Right ventricle myocardium inferior (tissue), 1 donor: ENCODE results near the gene KIF24. TPM values are rescaled to one million over a fixed set of nuclear protein-coding genes. Genes with fewer than 3 reads are reported as not detected.
"Not testable (repeated sequence)": the region's sequence is repeated elsewhere in the genome, so short reads cannot be mapped to it uniquely, and the experiment has no call there.

Experiments used
- ATAC-seq: fragments of 200-7000 bp; cut with Tn5 transposase; one replicate; pipeline ENCODE4 v1.9.1; 2020; ENCODE audit warnings: mild to moderate bottlenecking, moderate library complexity
- DNase-seq: peaks from one replicate; pipeline ENCODE4 v3.0.0; 2021; ENCODE audit errors: missing footprints
- intact Hi-C: fragments of 100-400 bp; cut with DNase I; formaldehyde crosslinking; loops from one replicate; pipeline ENCODE4 v1.11.0; 2022
- total RNA-seq: library from RNA; stranded (reverse); fragmentation: NEBNext Ultra II Directional; extraction: Animal tissue kit (Norgen Biotek cat#: 25700); gene quantifications from one replicate; pipeline ENCODE4 v1.2.1, GENCODE V29; 2021
- donor health status: DM: no; HTN: yes; CAD: no; lungs with severe emphysema.

The KIF24 gene
- total RNA-seq, 1 donor from 2014 or later = 0.78 TPM

DNA sequence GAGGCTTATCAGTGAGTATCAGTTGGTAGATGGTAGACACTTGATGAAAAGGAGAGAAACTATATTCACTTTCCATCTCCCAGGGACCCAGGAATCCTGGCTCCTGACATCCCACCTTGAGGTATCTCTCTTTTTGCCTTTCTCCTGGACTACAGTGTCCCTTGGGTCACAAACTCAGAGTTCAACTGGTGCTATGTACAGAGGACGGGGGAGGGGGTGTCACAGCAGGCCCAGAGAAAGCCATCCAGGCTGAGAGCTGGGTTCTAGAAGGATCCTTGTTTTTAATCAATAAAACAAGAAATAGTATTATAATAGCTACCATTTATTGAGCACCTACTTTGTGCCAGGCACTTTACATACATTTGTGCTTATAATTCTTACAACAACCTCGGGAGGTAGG lies 37.3 kb upstream of the KIF24 start:
- intact Hi-C loops = no loop called here
- no peak for ATAC-seq
- DNase-seq = no peak

DNA sequence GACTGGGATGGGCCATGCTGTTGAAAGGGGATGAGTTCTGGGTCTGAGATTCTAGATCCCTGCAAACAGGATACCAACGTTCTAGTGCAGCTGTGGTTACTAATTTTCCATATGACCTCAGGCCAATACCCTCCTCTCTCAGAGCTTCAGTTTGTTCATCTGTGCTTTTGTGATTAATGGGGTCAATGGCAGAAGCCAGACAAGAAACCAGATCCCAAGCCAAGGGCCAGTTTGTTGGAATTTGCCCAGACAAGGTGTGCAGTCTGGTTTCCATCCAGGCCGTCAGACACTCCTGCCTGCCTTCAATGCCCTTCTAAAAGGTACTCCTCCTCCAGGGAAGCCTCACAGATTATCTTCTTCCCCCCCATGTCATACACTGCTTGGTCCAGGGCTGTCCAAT lies 36.2 kb upstream of the KIF24 start:
- intact Hi-C loops = no loop called here
- ATAC-seq = no peak

DNA sequence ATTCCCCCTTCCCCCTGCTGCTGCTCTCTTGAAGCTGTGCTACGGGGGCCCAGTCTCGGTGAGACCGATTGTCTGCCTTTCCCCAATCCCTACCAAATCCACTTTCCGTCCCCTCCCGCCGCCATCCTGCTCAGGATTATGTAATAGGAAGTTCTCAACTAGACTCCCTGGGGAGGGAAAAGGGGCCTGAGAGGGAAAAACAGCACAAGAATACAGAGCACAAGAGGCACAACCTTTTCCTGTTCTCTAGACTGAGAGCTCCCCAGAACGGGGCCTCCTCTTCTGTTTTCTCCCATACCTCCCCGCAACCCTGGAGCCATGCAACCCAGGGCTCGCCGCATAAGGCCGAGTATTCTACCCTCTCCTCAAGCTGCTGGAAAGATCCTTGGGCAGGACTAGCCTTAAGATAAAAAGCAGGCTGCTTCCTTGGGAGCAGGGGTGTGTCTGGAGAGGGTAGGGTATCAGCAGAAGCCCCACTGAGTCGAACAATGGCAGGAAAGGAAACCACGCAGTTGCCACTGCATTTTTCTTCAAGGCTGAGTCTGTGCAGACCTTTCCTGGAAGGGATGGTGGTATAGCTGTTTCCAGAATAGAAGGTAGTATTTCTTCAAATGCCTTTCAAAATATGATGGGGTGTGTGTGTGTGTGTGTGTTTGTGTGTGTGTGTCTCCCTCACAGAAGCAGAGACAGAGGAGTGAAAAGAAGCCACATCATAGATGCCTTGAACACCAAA lies 34.7 kb upstream of the KIF24 start:
- intact Hi-C loops = no loop called here
- peak; percentile 84 for ATAC-seq

More for the DNA sequence above, 36.2 kb upstream of the KIF24 start:
- DNase-seq = no peak

DNA sequence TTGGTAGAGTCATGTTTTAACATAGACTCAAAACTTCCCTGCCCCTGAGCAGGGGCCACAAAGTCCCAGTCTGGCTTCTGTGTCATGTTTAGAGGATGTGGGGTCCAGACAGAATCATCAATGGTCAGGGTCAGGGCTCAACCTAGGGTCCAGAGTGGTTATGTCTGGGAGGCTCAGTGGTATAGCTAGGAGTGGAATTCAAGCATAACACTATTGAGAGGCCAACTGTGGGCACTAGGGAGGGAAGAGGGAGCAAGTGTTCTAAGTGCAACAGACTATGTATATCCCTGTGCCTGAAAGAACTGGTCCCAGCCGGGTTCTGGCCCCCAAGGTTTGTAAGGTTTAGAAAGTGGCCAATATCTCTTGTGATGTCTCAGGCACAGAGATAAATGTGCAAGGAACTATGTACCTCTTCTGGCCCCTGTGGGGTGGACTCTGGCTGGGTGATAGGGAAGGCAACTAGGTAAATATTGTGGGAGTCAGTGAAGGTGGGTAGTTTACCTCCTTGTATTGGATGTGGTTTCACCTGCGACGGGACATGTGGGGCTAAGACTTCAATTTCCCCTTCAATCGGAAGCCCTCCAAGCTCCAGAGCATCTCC lies 33.6 kb upstream of the KIF24 start:
- ATAC-seq = no peak
- intact Hi-C loops = no loop called here
- DNase-seq = no peak

More for the DNA sequence above, 34.7 kb upstream of the KIF24 start:
- DNase-seq = no peak

DNA sequence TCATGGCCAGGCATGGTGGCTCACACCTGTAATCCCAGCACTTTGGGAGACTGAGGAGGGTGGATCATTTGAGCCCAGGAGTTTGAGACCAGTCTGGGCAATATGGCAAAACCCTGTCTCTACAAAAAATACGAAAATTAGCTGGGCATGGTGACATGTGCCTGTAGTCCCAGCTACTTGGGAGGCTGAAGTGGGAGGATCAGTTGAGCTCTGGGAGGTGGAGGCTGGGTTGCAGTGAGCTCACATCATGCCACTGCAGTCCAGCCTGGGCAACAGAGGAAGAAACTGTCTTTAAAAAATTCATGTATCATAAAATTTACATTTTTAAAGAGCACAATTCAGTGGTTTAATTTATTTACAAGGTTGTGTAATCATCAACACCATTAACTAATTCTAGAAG lies 23.9 kb upstream of the KIF24 start:
- DNase-seq, ATAC-seq, intact Hi-C loops: not testable (repeated sequence)

DNA sequence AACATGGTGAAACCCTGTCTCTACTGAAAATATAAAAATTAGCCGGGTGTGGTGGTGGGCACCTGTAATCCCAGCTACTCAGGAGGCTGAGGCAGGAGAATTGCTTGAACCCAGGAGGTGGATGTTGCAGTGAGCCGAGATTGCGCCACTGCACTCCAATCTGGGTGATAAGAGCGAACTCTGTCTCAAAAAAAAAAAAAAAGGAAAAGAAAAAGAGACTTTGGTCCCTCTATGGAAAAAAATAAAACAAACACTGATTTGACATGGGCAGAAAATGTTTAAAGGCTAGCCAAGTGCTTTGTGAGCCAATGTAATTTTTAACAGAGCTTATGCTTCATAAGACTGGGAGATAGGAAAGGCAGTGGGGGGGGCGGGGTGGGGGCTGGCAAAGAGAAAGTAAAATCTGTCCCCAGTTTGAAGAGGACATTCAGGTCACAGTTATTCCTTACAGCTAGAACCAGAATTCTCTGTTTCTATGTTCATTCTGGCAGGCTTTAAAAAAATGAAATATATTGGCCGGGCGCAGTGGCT lies 23.1 kb upstream of the KIF24 start:
- DNase-seq, intact Hi-C loops, ATAC-seq: not testable (repeated sequence)

DNA sequence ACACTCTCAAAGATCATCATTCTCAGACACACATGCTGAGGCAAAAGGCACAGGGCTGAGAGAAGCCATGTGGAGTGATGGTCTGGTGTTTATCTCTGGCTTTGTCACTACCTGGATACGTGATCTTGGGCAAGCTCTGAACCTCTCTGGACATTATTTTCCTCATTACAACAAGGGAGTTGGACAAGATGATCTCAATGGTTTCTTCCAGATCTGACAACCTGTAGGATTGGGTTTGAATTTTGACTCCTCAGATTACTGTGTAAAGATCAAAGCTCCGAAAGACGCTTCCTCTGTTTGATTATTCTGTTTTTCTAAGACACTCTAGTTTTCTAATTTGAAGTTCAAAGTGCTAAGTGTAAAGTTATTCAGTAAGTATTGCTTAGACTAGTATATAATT lies 20.3 kb upstream of the KIF24 start:
- intact Hi-C loops = no loop called here
- ATAC-seq (no peak), DNase-seq (no peak)

DNA sequence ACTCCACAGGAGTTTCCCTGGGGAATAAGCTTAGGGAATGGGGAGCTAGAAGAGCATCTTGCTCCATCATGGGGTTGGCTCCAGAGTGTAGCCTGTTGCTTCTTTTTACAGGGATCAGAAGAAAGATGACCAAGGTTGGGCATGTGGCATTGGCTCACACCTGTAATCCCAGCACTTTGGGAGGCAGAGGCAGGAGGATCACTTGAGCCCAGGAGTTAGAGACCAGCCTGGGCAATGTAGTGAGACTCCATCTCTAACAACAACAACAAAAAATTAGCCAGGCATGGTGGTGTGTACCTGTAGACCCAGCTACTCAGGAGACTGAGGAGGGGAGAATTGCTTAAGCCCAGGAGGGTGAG lies 18.7 kb upstream of the KIF24 start:
- intact Hi-C loops = no loop called here
- no peak for DNase-seq
- no peak for ATAC-seq

DNA sequence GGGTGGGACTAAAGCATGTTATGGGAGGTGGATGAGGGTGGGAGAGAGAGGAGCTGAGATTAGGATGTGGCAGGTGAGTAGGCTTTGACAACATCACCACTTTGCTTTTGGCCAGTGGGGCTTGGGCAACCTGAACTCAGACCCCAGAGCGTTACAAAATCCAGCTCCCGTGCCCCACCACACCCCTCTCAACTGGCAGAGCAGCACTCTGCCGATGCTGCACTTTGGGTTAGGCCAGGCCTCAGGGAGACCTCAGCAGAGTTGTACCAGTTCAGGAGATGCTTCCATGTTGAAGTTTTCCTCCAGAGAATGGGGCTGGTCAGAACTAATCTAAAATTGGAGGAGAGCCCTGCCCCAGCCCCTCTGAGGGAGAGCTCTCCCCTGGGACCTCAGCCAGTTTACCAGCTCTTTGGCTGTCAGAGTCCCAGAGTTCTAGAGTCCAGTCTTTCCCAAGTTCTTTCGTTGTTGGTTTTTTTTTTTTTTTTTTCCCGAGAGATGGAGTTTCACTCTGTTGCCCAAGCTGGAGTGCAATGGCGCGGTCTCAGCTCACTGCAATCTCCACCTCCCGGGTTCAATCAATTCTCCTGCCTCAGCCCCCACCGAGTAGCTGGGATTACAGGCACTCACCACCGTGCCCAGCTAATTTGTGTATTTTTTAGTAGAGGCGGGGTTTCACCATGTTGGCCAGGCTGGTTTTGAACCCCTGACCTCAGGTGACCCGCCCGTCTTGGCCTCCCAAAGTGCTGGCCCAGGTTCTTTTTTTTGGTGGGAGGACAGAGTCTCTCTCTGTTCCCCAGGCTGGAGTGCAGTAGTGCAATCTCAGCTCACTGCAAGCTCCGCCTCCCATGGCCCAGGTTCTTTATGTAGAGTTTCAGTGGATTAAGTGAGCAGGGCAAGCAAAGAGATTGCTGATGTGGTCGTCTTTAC lies 18.1 kb upstream of the KIF24 start:
- DNase-seq = no peak
- intact Hi-C loops = no loop called here
- ATAC-seq = no peak

DNA sequence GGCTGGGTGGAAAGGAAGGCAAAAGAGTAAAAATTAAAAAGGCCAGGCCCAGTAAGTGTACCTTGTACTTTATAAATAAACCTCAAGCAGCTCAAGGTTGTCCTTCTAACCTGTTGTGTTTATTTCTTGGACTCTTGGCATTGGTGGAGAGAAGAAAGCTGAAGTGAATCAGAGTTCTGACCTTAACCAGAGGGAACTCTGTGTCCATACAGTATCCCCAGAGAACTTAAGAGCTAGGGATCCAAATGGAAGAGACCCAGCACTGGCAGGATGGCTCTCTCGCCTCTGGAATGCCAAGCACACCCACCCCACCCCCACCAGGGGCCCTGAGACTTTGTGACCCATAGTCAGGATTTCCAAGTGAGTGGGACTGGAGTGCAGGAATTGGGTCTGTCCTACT lies 14.5 kb upstream of the KIF24 start:
- peak; percentile 14 for ATAC-seq
- DNase-seq = no peak
- intact Hi-C loops = loop anchor here (2.0 kb wide), 1 partner anchor 33 kb away; the partner anchor contains the start of gene MYORG

DNA sequence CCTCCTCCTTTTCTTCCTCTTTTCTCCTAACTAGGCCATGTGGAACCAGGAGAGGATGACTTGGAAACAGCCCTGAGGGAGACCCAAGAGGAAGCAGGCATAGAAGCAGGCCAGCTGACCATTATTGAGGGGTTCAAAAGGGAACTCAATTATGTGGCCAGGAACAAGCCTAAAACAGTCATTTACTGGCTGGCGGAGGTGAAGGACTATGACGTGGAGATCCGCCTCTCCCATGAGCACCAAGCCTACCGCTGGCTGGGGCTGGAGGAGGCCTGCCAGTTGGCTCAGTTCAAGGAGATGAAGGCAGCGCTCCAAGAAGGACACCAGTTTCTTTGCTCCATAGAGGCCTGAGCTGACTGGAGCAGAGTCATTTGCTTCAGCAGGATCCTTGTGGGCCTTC lies 14.0 kb upstream of the KIF24 start:
- DNase-seq = peak; percentile 77
- intact Hi-C loops = loop anchor here (2.0 kb wide), 1 partner anchor 34 kb away; the partner anchor contains the start of gene MYORG
- peak; percentile 84 for ATAC-seq

DNA sequence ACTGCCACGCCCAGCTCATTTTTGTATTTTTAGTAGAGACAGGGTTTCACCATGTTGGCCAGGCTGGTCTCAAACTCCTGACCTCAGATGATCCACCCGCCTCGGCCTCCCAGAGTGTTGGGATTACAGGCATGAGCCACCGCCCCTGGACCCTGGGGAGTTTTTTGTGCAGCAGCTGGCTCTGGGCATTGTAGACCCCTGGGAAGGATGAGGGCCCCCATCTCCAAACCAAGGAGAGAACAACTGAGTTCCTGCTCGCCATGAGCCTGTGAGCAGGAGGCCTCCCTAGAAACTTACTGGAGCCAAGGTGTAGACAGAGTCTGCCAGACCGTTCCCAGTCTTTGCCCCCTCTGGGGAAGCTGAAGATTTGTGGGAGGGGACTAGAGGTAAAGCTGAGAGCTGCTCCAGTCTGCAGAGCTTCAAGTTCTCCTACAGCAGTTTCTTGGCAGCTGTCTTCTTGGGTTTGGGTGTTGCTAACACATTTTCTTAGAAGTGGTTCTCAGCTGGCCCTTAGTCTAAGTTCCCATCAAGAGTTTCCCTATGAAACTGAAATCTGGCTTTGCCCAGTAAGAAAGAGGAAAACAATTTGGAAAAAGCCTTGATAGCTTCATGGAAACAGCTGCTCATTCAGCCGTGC lies 12.7 kb upstream of the KIF24 start:
- intact Hi-C loops = loop anchor here (2.0 kb wide), 1 partner anchor 35 kb away; the partner anchor contains the start of gene MYORG
- DNase-seq (no peak), ATAC-seq (peak; percentile 54)

DNA sequence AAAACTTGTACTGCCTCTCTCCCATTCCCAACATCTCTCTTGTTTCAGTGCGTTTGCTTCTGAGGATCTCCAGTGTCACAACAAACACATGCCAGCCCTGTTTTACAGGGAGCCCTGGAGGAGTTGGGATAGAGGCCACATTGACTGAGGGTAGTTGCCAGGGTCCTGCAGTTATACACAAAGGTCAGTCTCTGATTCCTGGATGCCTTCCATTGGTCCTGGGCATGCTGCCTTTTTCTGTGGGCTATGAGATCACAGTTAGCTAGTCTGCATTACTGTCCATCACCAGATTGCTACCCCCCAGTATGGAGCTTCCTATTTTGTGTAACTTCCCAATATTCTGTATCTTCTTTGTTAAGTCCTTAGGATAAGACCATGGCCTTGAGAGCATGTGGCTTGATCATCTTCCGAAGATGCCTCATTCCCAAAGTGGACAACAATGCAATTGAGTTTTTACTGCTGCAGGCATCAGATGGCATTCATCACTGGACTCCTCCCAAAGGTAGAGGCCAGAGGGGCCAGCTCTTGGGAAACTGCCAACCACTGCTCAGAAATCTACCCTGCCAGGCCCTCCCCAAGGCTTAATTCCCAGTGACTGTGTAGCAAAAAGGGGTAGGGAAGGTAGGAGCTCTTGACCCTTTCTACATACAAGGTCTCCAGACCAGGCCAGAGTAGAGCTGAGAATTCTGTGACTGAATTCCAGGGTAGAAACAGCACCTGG lies 9.8 kb upstream of the KIF24 start:
- intact Hi-C loops = no loop called here
- ATAC-seq = no peak
- no peak for DNase-seq

DNA sequence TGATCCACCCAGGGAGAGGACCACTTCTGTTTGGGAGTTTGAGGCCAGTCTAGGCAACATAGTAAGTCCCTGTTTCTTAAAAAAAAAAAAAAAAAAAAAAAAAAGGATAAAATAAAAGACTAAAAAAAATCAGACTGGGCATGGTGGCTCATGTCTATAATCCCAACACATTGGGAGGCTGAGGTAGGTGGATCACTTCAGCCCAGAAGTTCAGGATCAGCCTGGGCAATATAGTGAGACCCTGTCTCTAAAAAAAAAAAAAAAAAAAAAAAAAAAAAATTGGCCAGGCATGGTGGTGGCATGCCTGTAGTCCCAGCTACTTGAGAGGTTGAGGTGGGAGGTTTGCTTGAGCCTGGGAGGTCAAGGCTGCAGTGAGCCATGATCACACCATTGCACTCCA lies 9.0 kb upstream of the KIF24 start:
- DNase-seq, ATAC-seq, intact Hi-C loops: not testable (repeated sequence)

DNA sequence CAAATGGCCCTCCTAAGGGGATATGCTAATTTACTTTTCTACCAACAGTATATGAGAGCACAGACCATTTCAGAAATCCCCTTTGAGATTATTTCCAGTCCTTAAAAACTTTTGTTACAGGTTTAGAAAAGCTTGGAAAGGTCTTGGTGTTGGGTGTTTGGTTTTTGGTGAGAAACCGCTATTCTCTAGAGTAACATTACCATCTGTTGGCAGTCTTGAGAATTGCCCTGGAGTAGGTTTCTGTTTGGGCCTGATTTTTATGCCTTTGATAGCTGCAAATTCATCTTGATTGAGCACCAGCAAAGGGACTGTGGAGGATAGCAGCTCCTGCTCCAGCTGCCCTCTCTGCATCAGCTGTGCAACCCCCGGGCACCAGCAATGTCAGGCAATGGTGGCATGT lies 8.3 kb upstream of the KIF24 start:
- ATAC-seq (no peak), DNase-seq (no peak)
- intact Hi-C loops = no loop called here

DNA sequence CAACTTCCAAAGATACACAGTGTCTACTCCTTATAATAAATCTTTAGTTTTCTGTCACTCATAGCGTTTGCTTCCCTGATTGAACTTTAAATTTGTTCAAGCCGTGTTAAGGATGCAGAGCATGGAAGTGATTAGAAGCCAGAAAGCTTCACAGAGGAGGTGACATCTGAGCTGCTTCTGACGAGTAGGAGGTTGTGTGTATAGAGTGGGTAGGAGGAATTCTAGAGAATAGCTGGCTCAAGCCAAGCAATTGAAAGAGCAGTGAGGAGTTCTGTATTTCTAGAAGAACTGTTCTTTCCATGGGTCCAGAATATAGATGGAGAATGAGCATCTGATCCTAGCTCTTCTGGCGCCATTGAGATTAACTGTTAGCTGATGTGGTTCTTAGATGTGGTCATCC lies 6.3 kb upstream of the KIF24 start:
- DNase-seq (no peak), ATAC-seq (no peak)
- intact Hi-C loops = no loop called here

DNA sequence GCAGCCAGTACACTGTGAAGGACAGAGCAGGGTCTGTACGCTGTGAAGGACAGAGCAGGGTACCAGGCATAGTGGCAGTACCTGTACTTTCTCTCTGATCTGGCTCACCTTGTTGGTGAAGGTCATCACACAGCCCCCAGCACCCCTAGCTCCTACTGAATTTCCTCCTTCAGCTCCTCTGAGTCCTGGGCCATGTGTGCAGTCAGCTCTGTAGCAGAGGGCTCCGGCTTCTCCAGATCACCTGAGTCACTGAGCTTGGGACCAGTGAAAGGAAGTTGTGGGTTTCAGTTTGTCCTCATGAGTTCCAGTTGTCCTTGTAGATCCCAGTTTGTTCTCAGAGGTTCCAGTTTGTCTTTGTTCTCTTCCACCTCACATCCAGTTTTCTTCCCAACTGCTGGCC lies 5.8 kb upstream of the KIF24 start:
- DNase-seq (no peak), ATAC-seq (no peak)
- intact Hi-C loops = loop anchor here (5.0 kb wide), 1 partner anchor 267 kb away; no protein-coding TSS in a partner anchor

DNA sequence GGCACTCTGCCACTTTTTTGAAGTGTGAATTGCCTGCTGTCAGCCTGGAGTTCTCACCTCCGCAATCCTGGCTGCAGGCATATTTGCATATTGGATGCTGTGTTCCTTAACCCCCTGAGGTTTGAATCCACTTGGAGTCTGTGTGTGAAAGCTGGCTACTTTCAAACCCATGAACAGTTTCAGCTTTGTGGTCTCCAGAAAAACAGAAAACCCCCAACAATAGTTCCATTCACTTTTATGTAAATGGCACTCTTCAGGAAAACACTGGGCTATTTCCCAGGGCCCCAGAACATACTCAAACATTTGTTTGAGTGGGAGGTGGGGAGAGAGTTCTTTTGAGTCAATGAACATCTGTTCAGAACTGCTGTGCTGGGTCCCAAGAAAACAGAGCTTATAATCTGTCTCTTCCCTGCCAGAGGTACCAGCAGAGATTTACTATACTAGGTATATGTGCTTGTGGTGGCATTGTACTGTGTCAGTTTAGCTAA lies 5.3 kb upstream of the KIF24 start:
- intact Hi-C loops = loop anchor here (5.0 kb wide), 1 partner anchor 268 kb away; no protein-coding TSS in a partner anchor
- DNase-seq (no peak), ATAC-seq (peak; percentile 29)
